Activated T-cell treated with anti-CD3 and anti-CD28 coated beads, Interleukin-2, amount 50 U/mL, for 4 hours (primary cell): ENCODE data around the gene TPRN. TPM values are rescaled to one million over a fixed set of nuclear protein-coding genes. Genes with fewer than 3 reads are reported as not detected.

Experiments
- ATAC-seq, 2 donors: fragments of 200-7000 bp; cut with Tn5 transposase; one replicate each; pipeline ENCODE4 v1.10.0; 2021
- DNase-seq: peaks from one replicate; pipeline ENCODE4 v3.0.0-alpha.2; 2020
- H3K27me3 Mint-ChIP-seq: one replicate; pipeline ENCODE4 v1.8.0; 2021; ENCODE audit warnings: low read depth, mixed read lengths
- H3K36me3 Mint-ChIP-seq: one replicate; pipeline ENCODE4 v1.8.0; 2022; ENCODE audit warnings: mixed read lengths; ENCODE audit not compliant: insufficient read depth
- H3K4me1 Mint-ChIP-seq: one replicate; pipeline ENCODE4 v1.8.0; 2021; ENCODE audit warnings: low read depth, mixed read lengths
- H3K4me3 Mint-ChIP-seq: one replicate; pipeline ENCODE4 v1.8.0; 2021; ENCODE audit warnings: mild to moderate bottlenecking, moderate library complexity, mixed read lengths
- H3K9me3 Mint-ChIP-seq: one replicate; pipeline ENCODE4 v1.8.0; 2021; ENCODE audit warnings: mixed read lengths
- total RNA-seq, 3 donors: library from RNA; stranded (reverse); gene quantifications; one replicate each; pipeline ENCODE4 v1.2.1, GENCODE V29; 2021

TPRN gene
- total RNA-seq, 3 donors from 2014 or later = 15.4 to 15.6 (median 15.5) TPM

DNA sequence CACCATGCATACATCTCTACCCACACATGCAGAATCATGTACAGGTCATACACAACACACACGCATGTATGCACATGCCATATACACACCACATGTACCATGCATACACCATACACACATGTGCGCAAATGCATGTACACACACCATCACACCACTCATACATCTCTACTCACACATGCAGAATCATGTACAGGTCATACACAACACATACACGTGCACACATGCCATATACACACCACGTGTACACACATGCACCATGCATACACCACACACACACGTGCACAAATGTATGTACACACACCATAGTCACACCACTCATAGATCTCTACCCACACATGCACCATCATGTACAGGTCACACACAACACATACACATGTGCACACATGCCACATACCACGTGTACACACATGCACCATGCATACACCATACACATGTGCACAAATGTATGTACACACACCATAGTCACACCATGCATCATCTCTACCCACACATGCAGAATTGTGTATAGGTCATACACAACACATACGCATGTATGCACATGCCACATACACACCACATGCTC, 47.6 kb downstream of the TPRN start:
- Mint-ChIP-seq H3K36me3 (no peaks in the 10 kb centered on the region), H3K4me1 (peaks cover 8% of the 10 kb centered on the region), H3K9me3 (no peaks in the 10 kb centered on the region), H3K27me3 (peaks cover 27% of the 10 kb centered on the region), H3K4me3 (no peak overlapping the region)
- no peak for ATAC-seq
- DNase-seq = no peak

DNA sequence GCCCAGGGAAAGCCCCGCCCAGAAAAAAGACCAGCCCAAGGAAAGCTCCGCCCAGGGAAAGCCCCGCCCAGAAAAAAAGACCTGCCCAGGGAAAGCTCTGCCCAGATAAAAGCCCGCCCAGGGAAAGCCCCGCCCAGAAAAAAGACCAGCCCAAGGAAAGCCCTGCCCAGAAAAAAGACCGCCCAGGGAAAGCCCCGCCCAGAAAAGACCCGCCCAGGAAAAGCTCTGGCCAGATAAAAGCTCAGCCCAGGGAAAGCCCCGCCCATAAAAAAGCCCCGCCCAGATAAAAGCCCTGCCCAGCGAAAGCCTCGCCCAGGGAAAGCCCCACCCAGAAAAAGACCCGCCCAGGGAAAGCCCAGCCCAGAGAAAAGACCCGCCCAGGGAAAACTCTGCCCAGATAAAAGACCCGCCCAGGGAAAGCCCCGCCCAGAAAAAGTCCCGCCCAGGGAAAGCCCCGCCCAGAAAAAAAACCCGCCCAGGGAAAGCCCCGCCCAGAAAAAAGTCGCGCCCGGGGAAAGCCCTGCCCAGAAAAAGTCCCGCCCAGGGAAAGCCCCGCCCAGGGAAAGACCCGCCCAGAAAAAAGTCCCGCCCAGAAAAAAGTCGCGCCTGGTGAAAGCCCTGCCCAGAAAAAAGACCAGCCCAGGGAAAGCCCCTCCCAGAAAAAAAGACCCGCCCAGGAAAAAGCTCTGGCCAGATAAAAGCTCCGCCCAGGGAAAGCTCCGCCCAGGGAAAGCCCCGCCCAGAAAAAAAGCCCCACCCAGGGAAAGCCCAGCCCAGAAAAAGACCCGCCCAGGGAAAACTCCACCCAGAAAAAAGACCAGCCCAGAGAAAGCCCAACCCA, 49.7 kb downstream of the TPRN start:
- no peaks in the 10 kb centered on the region for H3K9me3 Mint-ChIP-seq
- no peaks in the 10 kb centered on the region for H3K4me1 Mint-ChIP-seq
- peaks cover 17% of the 10 kb centered on the region for H3K27me3 Mint-ChIP-seq
- no peak overlapping the region for H3K4me3 Mint-ChIP-seq
- no peaks in the 10 kb centered on the region for H3K36me3 Mint-ChIP-seq
- DNase-seq = peak; percentile 32
- peak; percentile 53 to 57 for ATAC-seq

DNA sequence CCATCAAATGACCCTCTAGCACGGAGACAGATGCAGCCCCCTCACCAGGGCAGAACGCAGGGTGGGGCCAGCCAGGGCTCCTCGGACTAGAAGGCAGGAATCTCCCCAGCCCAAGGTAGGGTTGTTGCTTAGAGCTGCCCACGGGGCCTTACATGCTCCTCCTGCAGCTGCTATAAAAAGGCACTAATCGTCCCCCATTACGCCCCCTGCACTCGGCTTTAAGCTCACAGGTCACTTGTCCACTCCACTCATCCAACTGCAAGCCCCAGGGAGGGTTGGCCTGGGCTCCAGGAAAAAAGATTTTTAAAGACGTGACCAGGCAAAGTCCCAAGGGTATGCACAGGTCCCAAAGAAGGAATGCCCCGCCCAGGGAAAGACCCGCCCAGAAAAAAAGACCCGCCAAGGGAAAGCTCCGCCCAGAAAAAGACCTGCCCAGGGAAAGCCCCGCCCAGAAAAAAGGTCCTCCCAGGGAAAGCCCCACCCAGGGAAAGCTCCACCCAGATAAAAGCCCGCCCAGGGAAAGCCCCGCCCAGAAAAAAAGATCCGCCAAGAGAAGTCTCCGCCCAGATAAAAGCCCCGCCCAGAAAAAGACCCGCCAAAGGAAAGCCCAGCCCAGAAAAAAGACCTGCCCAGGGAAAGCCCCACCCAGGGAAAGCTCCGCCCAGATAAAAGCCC, 50.5 kb downstream of the TPRN start:
- H3K9me3 Mint-ChIP-seq = no peaks in the 10 kb centered on the region
- no peaks in the 10 kb centered on the region for H3K4me1 Mint-ChIP-seq
- no peak overlapping the region for H3K4me3 Mint-ChIP-seq
- ATAC-seq = no peak
- H3K27me3 Mint-ChIP-seq = peaks cover 13% of the 10 kb centered on the region
- no peak for DNase-seq
- no peaks in the 10 kb centered on the region for H3K36me3 Mint-ChIP-seq

DNA sequence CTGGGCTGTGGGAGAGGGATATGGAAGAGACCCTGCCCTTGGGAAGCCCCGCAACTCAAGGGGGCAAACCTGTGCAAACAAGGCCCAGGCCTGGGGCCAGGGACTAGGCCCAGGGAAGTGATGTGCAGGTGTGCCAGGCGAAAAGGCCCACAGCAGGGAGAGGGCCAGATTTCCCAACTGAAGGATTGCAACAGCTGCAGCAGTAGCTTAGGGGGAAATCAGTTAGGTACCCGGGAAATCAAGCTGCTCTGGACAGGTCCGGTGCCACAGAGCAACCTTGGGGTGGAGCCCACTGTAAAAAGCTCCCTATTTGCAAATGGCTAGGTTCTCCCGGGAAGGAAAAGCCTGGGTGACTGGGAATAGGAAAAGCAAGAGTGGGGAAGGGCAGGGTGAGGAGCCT, 51.2 kb downstream of the TPRN start:
- peaks cover 8% of the 10 kb centered on the region for H3K27me3 Mint-ChIP-seq
- H3K9me3 Mint-ChIP-seq = no peaks in the 10 kb centered on the region
- no peaks in the 10 kb centered on the region for H3K36me3 Mint-ChIP-seq
- H3K4me1 Mint-ChIP-seq = no peaks in the 10 kb centered on the region
- no peak for DNase-seq
- H3K4me3 Mint-ChIP-seq = no peak overlapping the region
- no peak for ATAC-seq

DNA sequence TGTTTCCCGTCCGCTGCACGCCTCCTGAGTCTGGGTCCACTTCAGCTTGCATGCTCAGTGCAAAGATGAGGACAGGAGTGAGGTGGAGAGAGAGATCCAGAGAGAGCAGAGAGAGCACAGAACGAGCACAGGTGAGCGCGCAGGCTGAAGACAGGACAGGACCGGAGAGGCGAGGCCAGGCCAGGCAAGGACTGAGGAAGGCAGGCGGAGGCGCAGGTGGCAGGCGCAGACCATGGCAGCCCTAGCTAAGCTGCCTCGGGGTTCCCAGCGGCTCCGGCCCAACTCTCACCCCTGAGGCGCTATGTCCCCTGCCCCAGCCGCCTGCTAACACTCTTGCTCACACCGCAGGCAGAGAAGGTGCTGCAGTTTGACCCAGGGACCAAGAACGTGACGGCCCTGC, 51.9 kb downstream of the TPRN start:
- peaks cover 10% of the 10 kb centered on the region for H3K27me3 Mint-ChIP-seq
- DNase-seq (no peak), ATAC-seq (no peak)
- no peaks in the 10 kb centered on the region for H3K36me3 Mint-ChIP-seq
- H3K4me1 Mint-ChIP-seq = no peaks in the 10 kb centered on the region
- H3K9me3 Mint-ChIP-seq = no peaks in the 10 kb centered on the region
- no peak overlapping the region for H3K4me3 Mint-ChIP-seq

DNA sequence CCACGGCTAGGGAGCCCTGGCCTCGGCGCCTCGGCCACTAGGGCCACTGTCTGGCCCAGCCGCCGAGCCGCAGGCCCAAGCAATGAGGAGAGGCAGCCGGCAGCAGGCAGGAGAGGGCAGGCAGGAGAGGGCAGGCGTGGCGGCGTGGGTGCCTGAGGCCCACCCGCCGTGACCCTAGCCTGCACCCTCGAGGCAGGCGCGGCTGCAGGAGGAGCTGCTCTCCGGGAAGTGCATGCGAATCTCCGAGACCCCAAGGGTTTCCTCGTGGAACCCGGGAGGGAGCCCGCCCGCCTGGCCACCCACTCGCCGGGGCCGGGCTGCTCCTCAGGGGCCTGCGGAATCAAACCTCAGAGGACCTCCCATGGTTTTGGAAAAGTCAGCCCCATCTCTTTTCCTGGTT, 52.3 kb downstream of the TPRN start:
- Mint-ChIP-seq H3K9me3 (no peaks in the 10 kb centered on the region), H3K4me3 (no peak overlapping the region), H3K27me3 (peaks cover 14% of the 10 kb centered on the region), H3K36me3 (no peaks in the 10 kb centered on the region), H3K4me1 (no peaks in the 10 kb centered on the region)
- ATAC-seq (no peak), DNase-seq (no peak)

DNA sequence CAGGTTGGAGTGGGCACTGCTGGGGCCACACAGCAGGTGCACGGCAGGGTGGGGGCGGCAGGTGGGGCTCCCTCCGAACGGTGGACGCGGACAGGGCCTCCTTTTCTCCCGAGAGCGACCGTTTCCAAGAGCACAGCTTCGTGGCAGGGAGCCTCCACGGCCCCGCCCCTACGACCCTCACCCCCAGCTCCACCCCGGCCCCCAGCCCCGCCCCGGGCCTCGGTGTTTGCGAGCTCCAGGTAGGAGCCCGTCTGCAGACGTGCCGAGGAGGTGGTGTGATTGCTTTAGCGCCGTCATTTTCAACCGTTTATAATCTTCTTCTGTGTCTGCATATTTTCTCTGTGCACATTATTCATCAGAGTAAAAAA, 52.8 kb downstream of the TPRN start:
- no peaks in the 10 kb centered on the region for H3K9me3 Mint-ChIP-seq
- H3K27me3 Mint-ChIP-seq = peaks cover 19% of the 10 kb centered on the region
- DNase-seq (no peak), ATAC-seq (no peak)
- no peaks in the 10 kb centered on the region for H3K36me3 Mint-ChIP-seq
- H3K4me3 Mint-ChIP-seq = no peak overlapping the region
- no peaks in the 10 kb centered on the region for H3K4me1 Mint-ChIP-seq

DNA sequence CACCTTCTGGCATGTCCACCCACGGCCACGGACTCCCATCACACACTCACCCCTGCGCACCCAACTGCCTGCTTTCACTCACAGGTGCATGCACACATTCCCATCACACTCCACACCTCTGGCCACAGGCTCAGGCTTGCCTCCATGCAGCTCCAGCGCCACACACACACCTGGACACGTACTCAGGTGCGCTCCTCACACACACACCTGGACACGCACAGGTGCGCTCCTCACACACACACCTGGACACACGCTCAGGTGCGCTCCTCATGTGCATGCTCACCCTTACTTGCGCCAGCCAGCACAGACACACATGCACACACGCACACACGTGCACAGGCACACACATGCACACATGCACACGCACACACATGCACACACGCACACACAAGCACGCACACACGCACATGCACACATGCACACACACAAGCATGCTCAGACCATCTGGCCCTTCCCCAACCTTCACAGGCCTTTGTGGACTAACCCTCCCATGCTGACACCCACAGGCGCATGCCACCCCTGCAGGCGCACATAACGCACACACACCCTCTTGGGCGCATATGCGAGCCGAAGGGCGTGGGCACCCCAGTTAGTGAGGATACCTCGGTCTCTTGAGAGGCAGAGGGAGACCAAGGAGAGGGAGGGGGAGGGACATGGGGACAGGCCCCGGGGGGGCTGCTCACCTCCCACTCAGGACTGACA, 53.3 kb downstream of the TPRN start:
- Mint-ChIP-seq H3K4me3 (no peak overlapping the region), H3K4me1 (no peaks in the 10 kb centered on the region), H3K36me3 (no peaks in the 10 kb centered on the region), H3K9me3 (no peaks in the 10 kb centered on the region), H3K27me3 (peaks cover 24% of the 10 kb centered on the region)
- ATAC-seq = no peak
- DNase-seq = no peak

DNA sequence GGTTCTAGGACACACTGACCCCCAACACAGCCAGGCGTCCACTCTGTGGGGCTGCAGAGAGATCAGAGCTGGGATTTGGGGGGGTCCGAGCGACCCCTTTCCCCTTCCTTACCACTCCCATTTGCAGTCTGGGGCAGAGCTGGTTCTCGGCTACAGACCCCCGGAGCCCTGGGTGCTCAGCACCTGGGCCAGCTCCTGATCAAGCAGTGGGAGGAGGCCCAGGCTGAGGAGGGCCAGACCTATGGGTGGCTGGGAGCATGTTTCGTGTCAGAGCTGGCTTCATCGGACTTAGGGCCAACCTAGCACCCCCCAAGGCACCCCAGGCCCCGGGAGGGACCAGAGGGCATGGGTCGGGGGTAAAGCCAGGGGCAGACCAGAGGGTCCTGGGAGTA, 54.0 kb downstream of the TPRN start:
- no peak overlapping the region for H3K4me3 Mint-ChIP-seq
- no peaks in the 10 kb centered on the region for H3K4me1 Mint-ChIP-seq
- ATAC-seq (no peak), DNase-seq (no peak)
- H3K27me3 Mint-ChIP-seq = peaks cover 31% of the 10 kb centered on the region
- H3K9me3 Mint-ChIP-seq = no peaks in the 10 kb centered on the region
- no peaks in the 10 kb centered on the region for H3K36me3 Mint-ChIP-seq

DNA sequence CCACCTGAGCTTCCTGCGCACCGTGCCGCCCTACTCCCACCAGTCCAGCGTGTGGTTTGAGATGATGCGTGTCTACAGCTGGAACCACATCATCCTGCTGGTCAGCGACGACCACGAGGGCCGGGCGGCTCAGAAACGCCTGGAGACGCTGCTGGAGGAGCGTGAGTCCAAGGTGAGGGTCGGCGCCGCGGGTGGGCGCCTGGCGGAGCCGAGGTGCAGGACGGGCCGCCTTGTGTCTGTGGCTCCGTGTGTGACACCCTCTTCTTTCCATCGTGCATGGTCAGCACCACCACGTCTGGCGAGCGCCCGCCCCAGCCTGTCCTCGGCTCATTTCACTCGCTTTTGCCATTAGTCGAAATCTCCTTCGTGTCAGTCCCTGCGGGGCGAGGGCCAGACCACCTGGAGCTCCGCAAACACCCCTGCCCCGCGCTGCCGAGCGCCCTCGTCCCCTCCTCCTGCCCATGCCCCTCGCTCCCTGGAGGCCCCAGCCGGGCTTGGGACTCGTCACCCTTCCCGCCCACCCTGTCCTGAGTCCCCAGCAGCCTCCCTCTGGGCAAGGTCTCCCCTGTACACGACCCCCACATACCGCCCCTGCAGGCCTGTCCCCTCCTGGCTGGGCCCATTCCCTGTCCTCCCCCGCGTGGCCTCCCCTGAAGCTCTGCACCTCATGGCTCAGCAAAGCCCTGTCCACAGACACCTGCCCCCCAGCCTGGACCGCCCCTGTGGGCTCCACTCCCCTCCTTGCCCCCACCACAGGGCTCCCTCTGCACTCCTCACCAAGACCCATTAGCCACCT, 54.6 kb downstream of the TPRN start:
- no peak overlapping the region for H3K4me3 Mint-ChIP-seq
- H3K4me1 Mint-ChIP-seq = no peaks in the 10 kb centered on the region
- no peaks in the 10 kb centered on the region for H3K9me3 Mint-ChIP-seq
- DNase-seq (no peak), ATAC-seq (no peak)
- no peaks in the 10 kb centered on the region for H3K36me3 Mint-ChIP-seq
- H3K27me3 Mint-ChIP-seq = peaks cover 36% of the 10 kb centered on the region

DNA sequence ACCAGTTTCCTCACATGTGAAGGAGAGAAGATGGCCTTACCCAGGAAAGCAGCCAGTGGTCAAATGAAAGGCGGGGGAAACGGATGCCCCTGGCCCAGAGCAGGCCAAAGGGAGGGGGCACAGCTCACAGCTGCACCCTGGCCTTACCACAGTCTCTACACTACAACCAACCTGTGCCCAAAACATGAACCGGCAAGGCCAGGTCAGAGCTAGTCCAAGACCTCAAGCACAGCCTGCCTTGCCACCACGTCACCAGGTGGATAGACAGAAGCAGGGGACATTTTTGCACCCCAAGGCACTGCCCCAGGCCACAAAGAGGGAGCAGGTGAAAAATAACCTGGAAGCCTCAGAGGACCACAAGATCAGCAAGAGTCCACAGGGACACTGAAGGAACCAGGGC, 57.1 kb downstream of the TPRN start:
- H3K4me3 Mint-ChIP-seq = no peak overlapping the region
- ATAC-seq (no peak), DNase-seq (no peak)
- peaks cover 52% of the 10 kb centered on the region for H3K27me3 Mint-ChIP-seq
- H3K36me3 Mint-ChIP-seq = no peaks in the 10 kb centered on the region
- no peaks in the 10 kb centered on the region for H3K4me1 Mint-ChIP-seq
- H3K9me3 Mint-ChIP-seq = no peaks in the 10 kb centered on the region

DNA sequence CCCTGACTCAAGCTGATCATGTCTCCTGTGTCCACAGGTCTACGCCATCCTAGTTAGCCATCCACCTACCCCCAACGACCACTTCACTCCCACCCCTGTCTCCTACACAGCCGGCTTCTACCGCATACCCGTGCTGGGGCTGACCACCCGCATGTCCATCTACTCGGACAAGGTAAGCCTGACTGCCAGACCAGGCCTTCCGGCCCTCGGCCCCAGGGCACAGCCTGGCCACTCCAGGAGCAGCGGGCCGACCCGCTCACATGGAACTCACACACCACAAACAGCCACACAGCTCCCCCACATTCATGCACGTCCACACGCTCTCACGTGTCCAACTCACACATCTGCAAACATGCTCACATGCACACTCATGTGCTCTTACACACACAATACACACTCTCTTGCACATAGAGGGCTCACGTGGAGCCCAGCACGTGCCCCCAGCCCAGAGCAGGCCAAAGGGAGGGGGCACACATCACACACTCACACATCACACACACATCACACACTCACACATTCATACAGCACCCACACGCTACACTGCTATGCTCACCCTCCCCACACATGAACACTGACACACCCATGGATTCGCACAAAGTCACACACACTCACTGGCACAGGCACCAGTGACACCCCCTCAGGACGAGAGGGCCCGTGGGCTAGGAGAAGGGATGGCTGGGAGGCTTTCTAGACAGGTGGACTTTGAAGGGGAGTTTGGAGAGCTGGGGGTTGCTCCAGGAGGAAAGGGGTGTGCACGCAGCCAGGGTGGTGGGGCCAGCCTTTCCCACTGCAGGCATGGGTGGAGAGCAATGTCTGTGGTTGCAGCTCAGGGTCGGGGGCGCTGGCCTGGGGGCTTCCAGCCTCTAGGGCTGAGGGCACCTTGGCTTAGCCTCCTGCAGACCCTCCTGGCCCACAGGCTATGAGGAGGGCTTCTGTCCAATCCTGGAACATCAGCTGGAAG, 58.3 kb downstream of the TPRN start:
- DNase-seq (no peak), ATAC-seq (no peak)
- Mint-ChIP-seq H3K9me3 (no peaks in the 10 kb centered on the region), H3K4me1 (no peaks in the 10 kb centered on the region), H3K36me3 (no peaks in the 10 kb centered on the region), H3K4me3 (no peak overlapping the region), H3K27me3 (peaks cover 59% of the 10 kb centered on the region)
